ENCODE data around the gene NME3. TPM values are rescaled to one million over a fixed set of nuclear protein-coding genes. Genes with fewer than 3 reads are reported as not detected.

NME3 gene
- total and polyA plus RNA-seq, 4 donors = 10.4 to 38.0 (median 19.4) TPM

GRCh38 chr16:1776672-1776955 is 5.3 kb upstream of the NME3 start:
- DNase-seq (ENCODE audit: low spot score) = no peak
- WGBS = 92% methylated on average over 13 of the region's 13 CpGs
- H3K4me1 ChIP-seq (ENCODE audit: control insufficient read depth in 4 of 4, insufficient read depth in 4 of 4, low read length in 3 of 4) = peaks cover 22 to 66% (median 48%) of the 10 kb centered on the region in 4 donors

More at GRCh38 chr16:1776672-1776955, 5.3 kb upstream of the NME3 start:
- TF ChIP-seq GABPA (IDR thresholded peaks at IDR 0.05 in 1 of 2, conservative IDR thresholded peaks at IDR 0.05 in 1 of 2) (no peak), FOXA2 (IDR thresholded peaks at IDR 0.05) (no peak), CTCF (IDR thresholded peaks at IDR 0.05; ENCODE audit: low read depth, low read length, missing input control) (no peak), TAF1 (conservative IDR thresholded peaks at IDR 0.05) (no peak), HNF4G (IDR thresholded peaks at IDR 0.05) (no peak), RXRA (IDR thresholded peaks at IDR 0.05) (no peak), NR2F2 (IDR thresholded peaks at IDR 0.05) (no peak), YY1 (IDR thresholded peaks at IDR 0.05) (no peak)
- TF ChIP-seq, protein P1, sequence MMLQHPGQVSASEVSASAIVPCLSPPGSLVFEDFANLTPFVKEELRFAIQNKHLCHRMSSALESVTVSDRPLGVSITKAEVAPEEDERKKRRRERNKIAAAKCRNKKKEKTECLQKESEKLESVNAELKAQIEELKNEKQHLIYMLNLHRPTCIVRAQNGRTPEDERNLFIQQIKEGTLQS (IDR thresholded peaks at IDR 0.05) = no peak
- TF ChIP-seq, protein P2, sequence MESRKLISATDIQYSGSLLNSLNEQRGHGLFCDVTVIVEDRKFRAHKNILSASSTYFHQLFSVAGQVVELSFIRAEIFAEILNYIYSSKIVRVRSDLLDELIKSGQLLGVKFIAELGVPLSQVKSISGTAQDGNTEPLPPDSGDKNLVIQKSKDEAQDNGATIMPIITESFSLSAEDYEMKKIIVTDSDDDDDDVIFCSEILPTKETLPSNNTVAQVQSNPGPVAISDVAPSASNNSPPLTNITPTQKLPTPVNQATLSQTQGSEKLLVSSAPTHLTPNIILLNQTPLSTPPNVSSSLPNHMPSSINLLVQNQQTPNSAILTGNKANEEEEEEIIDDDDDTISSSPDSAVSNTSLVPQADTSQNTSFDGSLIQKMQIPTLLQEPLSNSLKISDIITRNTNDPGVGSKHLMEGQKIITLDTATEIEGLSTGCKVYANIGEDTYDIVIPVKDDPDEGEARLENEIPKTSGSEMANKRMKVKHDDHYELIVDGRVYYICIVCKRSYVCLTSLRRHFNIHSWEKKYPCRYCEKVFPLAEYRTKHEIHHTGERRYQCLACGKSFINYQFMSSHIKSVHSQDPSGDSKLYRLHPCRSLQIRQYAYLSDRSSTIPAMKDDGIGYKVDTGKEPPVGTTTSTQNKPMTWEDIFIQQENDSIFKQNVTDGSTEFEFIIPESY (IDR thresholded peaks at IDR 0.05) = no peak
- TF ChIP-seq, protein P3, sequence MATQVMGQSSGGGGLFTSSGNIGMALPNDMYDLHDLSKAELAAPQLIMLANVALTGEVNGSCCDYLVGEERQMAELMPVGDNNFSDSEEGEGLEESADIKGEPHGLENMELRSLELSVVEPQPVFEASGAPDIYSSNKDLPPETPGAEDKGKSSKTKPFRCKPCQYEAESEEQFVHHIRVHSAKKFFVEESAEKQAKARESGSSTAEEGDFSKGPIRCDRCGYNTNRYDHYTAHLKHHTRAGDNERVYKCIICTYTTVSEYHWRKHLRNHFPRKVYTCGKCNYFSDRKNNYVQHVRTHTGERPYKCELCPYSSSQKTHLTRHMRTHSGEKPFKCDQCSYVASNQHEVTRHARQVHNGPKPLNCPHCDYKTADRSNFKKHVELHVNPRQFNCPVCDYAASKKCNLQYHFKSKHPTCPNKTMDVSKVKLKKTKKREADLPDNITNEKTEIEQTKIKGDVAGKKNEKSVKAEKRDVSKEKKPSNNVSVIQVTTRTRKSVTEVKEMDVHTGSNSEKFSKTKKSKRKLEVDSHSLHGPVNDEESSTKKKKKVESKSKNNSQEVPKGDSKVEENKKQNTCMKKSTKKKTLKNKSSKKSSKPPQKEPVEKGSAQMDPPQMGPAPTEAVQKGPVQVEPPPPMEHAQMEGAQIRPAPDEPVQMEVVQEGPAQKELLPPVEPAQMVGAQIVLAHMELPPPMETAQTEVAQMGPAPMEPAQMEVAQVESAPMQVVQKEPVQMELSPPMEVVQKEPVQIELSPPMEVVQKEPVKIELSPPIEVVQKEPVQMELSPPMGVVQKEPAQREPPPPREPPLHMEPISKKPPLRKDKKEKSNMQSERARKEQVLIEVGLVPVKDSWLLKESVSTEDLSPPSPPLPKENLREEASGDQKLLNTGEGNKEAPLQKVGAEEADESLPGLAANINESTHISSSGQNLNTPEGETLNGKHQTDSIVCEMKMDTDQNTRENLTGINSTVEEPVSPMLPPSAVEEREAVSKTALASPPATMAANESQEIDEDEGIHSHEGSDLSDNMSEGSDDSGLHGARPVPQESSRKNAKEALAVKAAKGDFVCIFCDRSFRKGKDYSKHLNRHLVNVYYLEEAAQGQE (IDR thresholded peaks at IDR 0.05) = no peak
- Histone ChIP-seq H3K9ac (ENCODE audit: low read depth in 1 of 2, low read length in 2 of 2) (no peak overlapping the region), H3K27me3 (ENCODE audit: control insufficient read depth in 4 of 4, insufficient read depth in 4 of 4, low read length in 3 of 4) (no peaks in the 10 kb centered on the region), H3K27ac (ENCODE audit: low read depth in 1 of 2, low read length in 2 of 2) (no peak overlapping the region), H3K36me3 (ENCODE audit: control insufficient read depth in 4 of 4, insufficient read depth in 3 of 4, low read depth in 1 of 4, low read length in 3 of 4) (peaks cover 0 to 18% (median 10%) of the 10 kb centered on the region in 4 donors), H3K4me3 (ENCODE audit: low read depth in 1 of 3, low read length in 3 of 3) (no peak overlapping the region), H3K9me3 (ENCODE audit: control insufficient read depth in 4 of 4, low read length in 3 of 4) (no peaks in the 10 kb centered on the region)
